BE2C (cell line): Measurements from ENCODE around the gene TRPC3.

ENCODE experiments used
- DNase-seq: peaks from one replicate; pipeline ENCODE4 v3.0.0-alpha.2; 2020
- H3K27me3 ChIP-seq: fragments of 250-450 bp; sonication (Bioruptor Pico); 2 replicates; pipeline ENCODE4 v1.5.1; 2020; ENCODE audit warnings: mild to moderate bottlenecking
- H3K36me3 ChIP-seq: fragments of 250-450 bp; sonication (Bioruptor Pico); 2 replicates; pipeline ENCODE4 v1.5.1; 2020; ENCODE audit warnings: mild to moderate bottlenecking
- H3K4me1 ChIP-seq: fragments of 250-450 bp; sonication (Bioruptor Pico); 2 replicates; pipeline ENCODE4 v1.5.1; 2020
- H3K4me3 ChIP-seq: 2 replicates; pipeline ENCODE4 v1.5.1; 2011; ENCODE audit warnings: low read depth, low read length
- H3K9me3 ChIP-seq: fragments of 250-450 bp; sonication (Bioruptor Pico); 2 replicates; pipeline ENCODE4 v1.5.1; 2020
- CTCF ChIP-seq: IDR thresholded peaks from 2 replicates; pipeline ENCODE4 v1.5.1; 2012; ENCODE audit warnings: mild to moderate bottlenecking, low read depth, low read length

The TRPC3 gene

GRCh38 chr4:121953860-121954259 lies 2.0 kb upstream of the TRPC3 start:
- no peak for DNase-seq
- Histone ChIP-seq H3K4me3 (no peak overlapping the region), H3K36me3 (no peaks in the 10 kb centered on the region), H3K9me3 (no peaks in the 10 kb centered on the region), H3K27me3 (peaks cover 54% of the 10 kb centered on the region), H3K4me1 (0 out of 2 replicates have a peak, but pooled peaks cover 3% of the 10 kb centered on the region)
- no peak for TF ChIP-seq CTCF

DNA sequence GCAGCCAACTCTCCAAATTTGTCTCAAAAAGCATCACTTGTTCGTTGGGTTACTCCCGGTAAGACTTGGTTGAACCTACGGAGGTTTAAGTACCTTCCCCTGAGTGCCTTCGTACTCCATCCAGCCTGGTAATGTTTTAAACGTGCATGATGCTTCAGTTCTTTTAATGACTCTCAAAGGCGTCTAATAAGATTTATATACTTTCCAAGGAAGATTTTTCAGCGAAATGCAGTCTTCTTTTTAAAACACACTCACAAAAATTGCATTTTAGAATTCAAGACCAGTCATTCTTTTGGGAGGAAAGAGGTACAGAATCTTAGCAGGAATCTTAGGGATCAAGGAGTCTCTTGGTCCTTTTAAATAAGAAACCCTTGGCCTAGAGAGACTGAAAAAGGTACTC lies 430 bp upstream of the TRPC3 start:
- Histone ChIP-seq H3K9me3 (no peaks in the 10 kb centered on the region), H3K36me3 (no peaks in the 10 kb centered on the region), H3K4me1 (0 out of 2 replicates have a peak, but pooled peaks cover 3% of the 10 kb centered on the region), H3K27me3 (peaks cover 57% of the 10 kb centered on the region), H3K4me3 (no peak overlapping the region)
- no peak for TF ChIP-seq CTCF
- no peak for DNase-seq

GRCh38 chr4:121950680-121951520 lies 960 bp downstream of the TRPC3 start:
- Histone ChIP-seq H3K36me3 (no peaks in the 10 kb centered on the region), H3K9me3 (no peaks in the 10 kb centered on the region), H3K4me3 (peak overlapping the region; percentile 50), H3K27me3 (peaks cover 61% of the 10 kb centered on the region), H3K4me1 (0 out of 2 replicates have a peak, but pooled peaks cover 3% of the 10 kb centered on the region)
- no peak for TF ChIP-seq CTCF
- peak; percentile 11 for DNase-seq

DNA sequence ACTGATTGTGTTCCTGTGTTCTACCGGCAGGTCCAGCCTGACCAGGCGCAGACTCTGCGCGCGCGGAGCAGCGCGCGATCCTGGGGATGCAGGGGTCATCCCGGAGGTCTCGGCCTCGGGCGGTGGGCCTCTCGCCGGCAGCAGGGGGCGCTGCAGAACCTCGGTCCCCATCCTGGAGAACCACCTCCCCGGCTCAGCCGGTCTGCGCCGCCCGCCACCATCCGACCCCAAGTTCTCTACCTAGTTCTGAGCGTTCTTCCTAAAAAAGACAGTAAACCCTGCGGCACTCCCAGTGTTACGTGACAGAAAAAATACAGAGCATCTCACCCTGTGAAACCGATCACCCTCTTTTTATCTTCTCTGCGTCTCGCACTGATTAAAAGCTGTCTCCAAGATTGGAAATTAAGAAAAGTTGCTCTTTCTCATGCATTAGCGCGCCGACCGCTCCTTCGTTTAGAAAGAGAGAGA lies 1.6 kb downstream of the TRPC3 start:
- peak; percentile 84 for DNase-seq
- peaks cover 61% of the 10 kb centered on the region for H3K27me3 ChIP-seq

DNA sequence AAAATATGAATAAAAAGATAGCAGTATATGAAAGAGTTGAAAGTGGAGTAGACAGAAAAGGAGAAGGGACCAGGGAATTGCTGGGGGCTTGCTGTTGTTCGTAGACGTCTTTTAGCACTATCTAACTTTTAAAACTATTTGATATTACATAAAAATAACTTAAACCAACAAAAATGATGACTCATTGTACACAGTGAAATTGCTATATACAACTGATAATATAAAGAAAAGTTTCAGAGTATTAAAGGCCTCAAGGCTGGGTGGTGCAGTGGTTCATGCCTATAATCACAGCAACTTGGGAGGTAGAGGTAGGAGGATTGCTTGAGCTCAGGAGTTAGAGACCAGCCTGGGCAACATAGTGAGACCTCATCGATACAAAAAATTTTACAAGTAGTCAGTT lies 5.2 kb downstream of the TRPC3 start:
- TF ChIP-seq CTCF, result no peak
- H3K4me3 ChIP-seq, result no peak overlapping the region
- H3K4me1 ChIP-seq, result 0 out of 2 replicates have a peak, but pooled peaks cover 3% of the 10 kb centered on the region
- H3K9me3 ChIP-seq, result no peaks in the 10 kb centered on the region
- H3K27me3 ChIP-seq, result peaks cover 35% of the 10 kb centered on the region
- H3K36me3 ChIP-seq, result no peaks in the 10 kb centered on the region
- DNase-seq, result no peak

More for the DNA sequence above, 1.6 kb downstream of the TRPC3 start:
- Histone ChIP-seq H3K4me1 (0 out of 2 replicates have a peak, but pooled peaks cover 3% of the 10 kb centered on the region), H3K36me3 (no peaks in the 10 kb centered on the region), H3K9me3 (no peaks in the 10 kb centered on the region), H3K4me3 (peak overlapping the region; percentile 50)
- peak; percentile 74 for TF ChIP-seq CTCF

DNA sequence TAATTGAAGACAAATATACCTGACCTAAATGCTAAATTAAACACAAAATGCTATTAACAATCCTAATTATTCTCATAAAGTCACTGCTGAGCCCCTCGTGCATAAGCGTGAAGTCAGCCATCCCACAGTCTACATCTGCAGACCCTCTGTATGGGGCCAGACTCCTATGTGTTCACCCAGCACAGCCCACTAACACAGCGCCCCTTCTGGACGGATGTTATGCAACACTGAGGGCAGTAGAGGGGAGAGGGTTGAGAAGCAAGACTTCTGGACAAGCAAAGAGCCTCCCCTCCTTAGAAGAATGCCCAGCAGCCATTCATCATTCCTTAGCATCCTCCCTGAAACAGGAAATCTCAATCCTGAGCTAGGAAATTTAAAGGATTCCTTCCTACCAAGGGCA lies 7.9 kb downstream of the TRPC3 start:
- Histone ChIP-seq H3K27me3 (peaks cover 8% of the 10 kb centered on the region), H3K4me1 (no peaks in the 10 kb centered on the region), H3K9me3 (no peaks in the 10 kb centered on the region), H3K4me3 (no peak overlapping the region), H3K36me3 (no peaks in the 10 kb centered on the region)
- TF ChIP-seq CTCF, result peak; percentile 64
- DNase-seq, result peak; percentile 53
